Muscle layer of duodenum (tissue), 2 donors: ENCODE measurements around the gene AP3B1.

Experiments used
- H3K27ac ChIP-seq: one replicate; pipeline ENCODE4 v1.7.0; 2013; ENCODE audit warnings: mild to moderate bottlenecking, low read length
- H3K27me3 ChIP-seq: one replicate; pipeline ENCODE4 v1.7.0; 2013; ENCODE audit warnings: low read depth, mild to moderate bottlenecking, control low read depth, low read length
- H3K36me3 ChIP-seq, 2 donors: one replicate each; pipeline ENCODE4 v1.7.0; 2013; ENCODE audit warnings: low read length in 2 of 2, control low read depth in 1 of 2, mild to moderate bottlenecking in 1 of 2; ENCODE audit not compliant: insufficient read depth in 2 of 2, control insufficient read depth in 1 of 2
- H3K4me1 ChIP-seq, 2 donors: one replicate each; pipeline ENCODE4 v1.7.0; 2013; ENCODE audit warnings: low read length in 2 of 2, mild to moderate bottlenecking in 2 of 2, control low read depth in 1 of 2, moderate library complexity in 1 of 2; ENCODE audit not compliant: insufficient read depth in 2 of 2, control insufficient read depth in 1 of 2
- H3K4me3 ChIP-seq, 2 donors: one replicate each; pipeline ENCODE4 v1.7.0; 2013; ENCODE audit warnings: low read length in 2 of 2, low read depth in 1 of 2, mild to moderate bottlenecking in 1 of 2
- H3K9me3 ChIP-seq, 2 donors: one replicate each; pipeline ENCODE4 v1.7.0; 2013; ENCODE audit warnings: low read length in 2 of 2, control low read depth in 1 of 2, mild to moderate bottlenecking in 1 of 2; ENCODE audit not compliant: control insufficient read depth in 1 of 2
- donor health status: healthy.

Gene AP3B1

GRCh38 chr5:77960305-77960704 lies 334.2 kb downstream of the AP3B1 start:
- Histone ChIP-seq H3K27ac (no peak overlapping the region), H3K27me3 (peaks cover 12% of the 10 kb centered on the region), H3K4me3 (no peak overlapping the region), H3K9me3 (no peaks in the 10 kb centered on the region), H3K36me3 (no peaks in the 10 kb centered on the region), H3K4me1 (peaks cover 0 to 11% of the 10 kb centered on the region in 2 donors)

- Histone ChIP-seq H3K27ac (no peak overlapping the region), H3K4me1 (peaks cover 0 to 11% of the 10 kb centered on the region in 2 donors), H3K9me3 (no peaks in the 10 kb centered on the region), H3K4me3 (no peak overlapping the region), H3K36me3 (no peaks in the 10 kb centered on the region), H3K27me3 (peaks cover 12% of the 10 kb centered on the region)
These were observed 335.7 kb downstream of the AP3B1 start for GRCh38 chr5:77958642-77959330.

GRCh38 chr5:77957931-77958521 lies 336.5 kb downstream of the AP3B1 start:
- no peak overlapping the region for H3K4me3 ChIP-seq
- no peaks in the 10 kb centered on the region for H3K36me3 ChIP-seq
- H3K4me1 ChIP-seq, result peaks cover 0 to 11% of the 10 kb centered on the region in 2 donors
- no peak overlapping the region for H3K27ac ChIP-seq
- H3K9me3 ChIP-seq, result no peaks in the 10 kb centered on the region
- H3K27me3 ChIP-seq, result peaks cover 12% of the 10 kb centered on the region

- no peaks in the 10 kb centered on the region for H3K36me3 ChIP-seq
- peaks cover 0 to 11% of the 10 kb centered on the region in 2 donors for H3K4me1 ChIP-seq
- no peak overlapping the region for H3K27ac ChIP-seq
- no peaks in the 10 kb centered on the region for H3K9me3 ChIP-seq
- peaks cover 12% of the 10 kb centered on the region for H3K27me3 ChIP-seq
- H3K4me3 ChIP-seq, result no peak overlapping the region
These were observed 337.0 kb downstream of the AP3B1 start for GRCh38 chr5:77957516-77957915.

DNA sequence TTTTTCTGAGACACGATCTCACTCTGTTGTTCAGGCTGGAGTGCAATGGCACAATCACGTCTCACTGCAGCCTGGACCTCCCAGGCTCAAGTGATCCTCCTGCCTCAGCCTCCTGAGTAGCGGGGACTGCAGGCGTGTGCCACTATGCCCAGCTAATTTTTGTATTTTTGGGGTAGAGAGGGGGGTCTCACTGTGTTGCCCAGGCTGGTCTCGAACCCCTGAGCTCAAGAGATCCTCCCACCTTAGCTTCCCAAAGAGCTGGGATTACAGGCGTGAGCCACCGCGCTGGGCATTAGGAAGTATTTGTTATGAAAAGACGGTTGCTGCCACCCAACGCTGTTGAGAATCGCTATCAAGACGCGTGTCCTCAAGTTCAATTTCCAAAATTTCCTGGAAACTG lies 337.4 kb downstream of the AP3B1 start:
- no peaks in the 10 kb centered on the region for H3K9me3 ChIP-seq
- peaks cover 0 to 11% of the 10 kb centered on the region in 2 donors for H3K4me1 ChIP-seq
- H3K36me3 ChIP-seq, result no peaks in the 10 kb centered on the region
- peaks cover 12% of the 10 kb centered on the region for H3K27me3 ChIP-seq
- H3K4me3 ChIP-seq, result no peak overlapping the region
- H3K27ac ChIP-seq, result no peak overlapping the region

GRCh38 chr5:77955577-77955976 lies 338.9 kb downstream of the AP3B1 start:
- no peaks in the 10 kb centered on the region for H3K9me3 ChIP-seq
- H3K27ac ChIP-seq, result no peak overlapping the region
- peaks cover 12% of the 10 kb centered on the region for H3K27me3 ChIP-seq
- no peak overlapping the region for H3K4me3 ChIP-seq
- peaks cover 0 to 11% of the 10 kb centered on the region in 2 donors for H3K4me1 ChIP-seq
- no peaks in the 10 kb centered on the region for H3K36me3 ChIP-seq

DNA sequence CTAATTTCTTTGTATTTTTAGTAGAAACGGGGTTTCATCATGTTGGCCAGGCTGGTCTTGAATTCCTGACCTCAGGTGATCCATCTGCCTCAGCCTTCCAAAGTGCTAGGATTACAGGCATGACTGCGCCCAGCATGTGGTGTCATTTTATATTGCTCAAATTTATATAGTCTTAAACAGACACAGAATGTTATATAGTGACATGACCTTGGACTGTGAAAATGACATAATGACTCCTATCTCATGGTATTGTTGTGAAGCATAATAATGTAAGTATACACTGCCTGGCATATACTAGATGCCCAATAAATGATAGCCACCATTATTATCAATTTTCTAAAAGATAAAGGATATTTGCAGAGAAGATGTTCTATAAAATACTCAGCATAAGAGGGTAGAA lies 341.1 kb downstream of the AP3B1 start:
- Histone ChIP-seq H3K4me3 (no peak overlapping the region), H3K4me1 (peaks cover 0 to 10% of the 10 kb centered on the region in 2 donors), H3K27me3 (no peaks in the 10 kb centered on the region), H3K27ac (no peak overlapping the region), H3K9me3 (no peaks in the 10 kb centered on the region), H3K36me3 (no peaks in the 10 kb centered on the region)

GRCh38 chr5:77952636-77953212 lies 341.8 kb downstream of the AP3B1 start:
- Histone ChIP-seq H3K27me3 (no peaks in the 10 kb centered on the region), H3K36me3 (no peaks in the 10 kb centered on the region), H3K27ac (no peak overlapping the region), H3K4me3 (no peak overlapping the region), H3K9me3 (no peaks in the 10 kb centered on the region), H3K4me1 (peaks cover 0 to 3% of the 10 kb centered on the region in 2 donors)
